ENCODE results near the gene STIL.

STIL gene

DNA sequence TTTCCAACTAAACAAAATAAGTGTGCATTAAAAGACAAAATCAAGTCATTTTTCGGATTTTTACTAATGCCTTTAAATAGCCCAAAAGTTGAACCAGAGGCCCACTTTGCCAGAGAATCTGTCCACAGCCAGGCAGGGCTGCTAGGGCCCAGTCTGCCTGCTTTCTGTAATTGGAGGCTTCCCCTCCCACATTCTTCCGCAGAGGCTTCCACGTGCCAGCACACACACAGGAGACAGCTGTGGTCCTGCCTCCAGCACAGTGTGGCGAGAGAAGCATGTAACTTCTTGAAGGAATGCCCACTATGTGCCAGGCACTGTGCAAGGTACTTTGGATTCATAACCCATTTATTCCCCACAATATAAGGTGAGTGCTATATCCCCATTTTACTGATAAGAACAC, 112.8 kb downstream of the STIL start:
- DNase-seq (ENCODE audit: low read depth), result no peak
- no peak overlapping the region for H3K4me3 ChIP-seq (ENCODE audit: low read depth, low read length)
- TF ChIP-seq, protein P1, sequence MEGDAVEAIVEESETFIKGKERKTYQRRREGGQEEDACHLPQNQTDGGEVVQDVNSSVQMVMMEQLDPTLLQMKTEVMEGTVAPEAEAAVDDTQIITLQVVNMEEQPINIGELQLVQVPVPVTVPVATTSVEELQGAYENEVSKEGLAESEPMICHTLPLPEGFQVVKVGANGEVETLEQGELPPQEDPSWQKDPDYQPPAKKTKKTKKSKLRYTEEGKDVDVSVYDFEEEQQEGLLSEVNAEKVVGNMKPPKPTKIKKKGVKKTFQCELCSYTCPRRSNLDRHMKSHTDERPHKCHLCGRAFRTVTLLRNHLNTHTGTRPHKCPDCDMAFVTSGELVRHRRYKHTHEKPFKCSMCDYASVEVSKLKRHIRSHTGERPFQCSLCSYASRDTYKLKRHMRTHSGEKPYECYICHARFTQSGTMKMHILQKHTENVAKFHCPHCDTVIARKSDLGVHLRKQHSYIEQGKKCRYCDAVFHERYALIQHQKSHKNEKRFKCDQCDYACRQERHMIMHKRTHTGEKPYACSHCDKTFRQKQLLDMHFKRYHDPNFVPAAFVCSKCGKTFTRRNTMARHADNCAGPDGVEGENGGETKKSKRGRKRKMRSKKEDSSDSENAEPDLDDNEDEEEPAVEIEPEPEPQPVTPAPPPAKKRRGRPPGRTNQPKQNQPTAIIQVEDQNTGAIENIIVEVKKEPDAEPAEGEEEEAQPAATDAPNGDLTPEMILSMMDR (IDR thresholded peaks at IDR 0.05; ENCODE audit: low read depth, low read length), result no peak
- TF ChIP-seq MYC (IDR thresholded peaks at IDR 0.05; ENCODE audit: low read depth, low read length) (no peak), POLR2A (IDR thresholded peaks at IDR 0.05; ENCODE audit: extremely low read depth, insufficient read length) (no peak)
- TF ChIP-seq, protein P2, sequence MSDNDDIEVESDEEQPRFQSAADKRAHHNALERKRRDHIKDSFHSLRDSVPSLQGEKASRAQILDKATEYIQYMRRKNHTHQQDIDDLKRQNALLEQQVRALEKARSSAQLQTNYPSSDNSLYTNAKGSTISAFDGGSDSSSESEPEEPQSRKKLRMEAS (IDR thresholded peaks at IDR 0.05; ENCODE audit: low read depth, low read length), result no peak
